Glutamatergic neuron (in vitro differentiated cells): ENCODE results near the gene NAP1L4. TPM values are rescaled to one million over a fixed set of nuclear protein-coding genes. Genes with fewer than 3 reads are reported as not detected.

Source experiments
- DNase-seq: peaks from one replicate; pipeline ENCODE4 v3.0.0; 2022
- H3K27ac Mint-ChIP-seq: one replicate; pipeline ENCODE4 v1.8.0; 2020; ENCODE audit warnings: mild to moderate bottlenecking, mixed read lengths, inconsistent platforms; ENCODE audit not compliant: unreplicated experiment
- H3K27me3 Mint-ChIP-seq: one replicate; pipeline ENCODE4 v1.8.0; 2020; ENCODE audit warnings: mild to moderate bottlenecking, moderate library complexity, mixed read lengths, inconsistent platforms; ENCODE audit not compliant: unreplicated experiment
- H3K36me3 Mint-ChIP-seq: one replicate; pipeline ENCODE4 v1.8.0; 2020; ENCODE audit warnings: mild to moderate bottlenecking, mixed read lengths, inconsistent platforms; ENCODE audit not compliant: unreplicated experiment
- H3K4me1 Mint-ChIP-seq: one replicate; pipeline ENCODE4 v1.8.0; 2020; ENCODE audit warnings: mild to moderate bottlenecking, low read depth, mixed read lengths, inconsistent platforms; ENCODE audit not compliant: unreplicated experiment
- H3K4me3 Mint-ChIP-seq: one replicate; pipeline ENCODE4 v1.8.0; 2020; ENCODE audit warnings: mild to moderate bottlenecking, mixed read lengths, inconsistent platforms; ENCODE audit not compliant: unreplicated experiment
- H3K9me3 Mint-ChIP-seq: one replicate; pipeline ENCODE4 v1.8.0; 2020; ENCODE audit warnings: mild to moderate bottlenecking, moderate library complexity, mixed read lengths, inconsistent platforms; ENCODE audit not compliant: unreplicated experiment
- CTCF ChIP-seq: fragments of 200-600 bp; sonication (generic); IDR thresholded peaks from one replicate; pipeline ENCODE4 v1.5.0; 2021; ENCODE audit not compliant: partially characterized antibody, unreplicated experiment
- total RNA-seq: library from RNA; stranded (reverse); fragmentation: NEBNext Ultra II Directional; extraction: Animal tissue kit (Norgen Biotek cat#: 25700); gene quantifications from one replicate; pipeline ENCODE4 v1.2.1, GENCODE V29; 2021; ENCODE audit not compliant: unreplicated experiment

NAP1L4 gene
- total RNA-seq, 1 donor from 2014 or later, result 209 TPM

- peaks cover 25% of the 10 kb centered on the region for H3K4me1 Mint-ChIP-seq
- peak overlapping the region; percentile 0 for H3K27ac Mint-ChIP-seq
- peaks cover 8% of the 10 kb centered on the region for H3K9me3 Mint-ChIP-seq
- no peak for TF ChIP-seq CTCF
- H3K27me3 Mint-ChIP-seq, result peaks cover 7% of the 10 kb centered on the region
- peak overlapping the region; percentile 55 for H3K4me3 Mint-ChIP-seq
- DNase-seq, result no peak
- peaks cover 4% of the 10 kb centered on the region for H3K36me3 Mint-ChIP-seq
Measured at GRCh38 chr11:2987881-2988861, 4.0 kb downstream of the NAP1L4 start.

GRCh38 chr11:2983908-2984307 lies 8.2 kb downstream of the NAP1L4 start:
- TF ChIP-seq CTCF, result no peak
- no peak overlapping the region for H3K4me3 Mint-ChIP-seq
- peaks cover 3% of the 10 kb centered on the region for H3K27me3 Mint-ChIP-seq
- peaks cover 12% of the 10 kb centered on the region for H3K4me1 Mint-ChIP-seq
- H3K9me3 Mint-ChIP-seq, result no peaks in the 10 kb centered on the region
- H3K36me3 Mint-ChIP-seq, result peaks cover 4% of the 10 kb centered on the region
- DNase-seq, result no peak
- no peak overlapping the region for H3K27ac Mint-ChIP-seq

- DNase-seq, result no peak
- H3K27ac Mint-ChIP-seq, result no peak overlapping the region
- H3K27me3 Mint-ChIP-seq, result peaks cover 3% of the 10 kb centered on the region
- H3K4me1 Mint-ChIP-seq, result peaks cover 3% of the 10 kb centered on the region
- no peak overlapping the region for H3K4me3 Mint-ChIP-seq
- H3K9me3 Mint-ChIP-seq, result no peaks in the 10 kb centered on the region
- no peak for TF ChIP-seq CTCF
- H3K36me3 Mint-ChIP-seq, result peaks cover 4% of the 10 kb centered on the region
Measured at GRCh38 chr11:2982214-2982613, 9.9 kb downstream of the NAP1L4 start.

- Mint-ChIP-seq H3K27ac (no peak overlapping the region), H3K27me3 (peaks cover 4% of the 10 kb centered on the region), H3K36me3 (peaks cover 4% of the 10 kb centered on the region), H3K4me3 (no peak overlapping the region), H3K4me1 (peaks cover 3% of the 10 kb centered on the region), H3K9me3 (no peaks in the 10 kb centered on the region)
- DNase-seq, result no peak
- TF ChIP-seq CTCF, result no peak
Measured at GRCh38 chr11:2981130-2981529, 11.0 kb downstream of the NAP1L4 start.
